LHCN-M2 (cell line): Measurements from ENCODE around the gene PROM2. TPM values are rescaled to one million over a fixed set of nuclear protein-coding genes. Genes with fewer than 3 reads are reported as not detected.
"Not testable (repeated sequence)": the region's sequence is repeated elsewhere in the genome, so short reads cannot be mapped to it uniquely, and the experiment has no call there.

Experiments used
- DNase-seq: peaks from one replicate; pipeline ENCODE4 v3.0.0-alpha.2; 2012; ENCODE audit warnings: low read depth
- polyA plus RNA-seq: library from polyadenylated mRNA; unstranded; fragments of >200 nt; gene quantifications from one replicate; pipeline ENCODE4 v1.2.1, GENCODE V29; 2012; ENCODE audit warnings: missing spikeins
- total RNA-seq: library from RNA; depleted of rRNA; stranded (reverse); fragments of >200 nt; gene quantifications from 2 replicates; pipeline ENCODE4 v1.2.3, GENCODE V29; 2014; rRNA removed

The PROM2 gene
- 0.06 TPM in 2 replicates for total RNA-seq
- 0.07 TPM for polyA plus RNA-seq

GRCh38 chr2:95274291-95275150, at the start of gene PROM2:
TSS of gene PROM2 (plus strand) at chr2:95274449. CDS start at chr2:95274586, 137 bp downstream.
- no peak for DNase-seq

GRCh38 chr2:95225658-95226057, 48.6 kb upstream of the PROM2 start:
- no peak for DNase-seq

GRCh38 chr2:95231723-95232122, 42.5 kb upstream of the PROM2 start:
- peak; percentile 92 for DNase-seq

GRCh38 chr2:95232232-95232631, 42.0 kb upstream of the PROM2 start:
- no peak for DNase-seq

GRCh38 chr2:95234286-95234785, 39.9 kb upstream of the PROM2 start:
- no peak for DNase-seq

- no peak for DNase-seq
These were observed 39.4 kb upstream of the PROM2 start for GRCh38 chr2:95234816-95235215.

- no peak for DNase-seq
These were observed 36.1 kb upstream of the PROM2 start for GRCh38 chr2:95238131-95238530.

- DNase-seq = no peak
These were observed 34.2 kb upstream of the PROM2 start for GRCh38 chr2:95240091-95240490.

GRCh38 chr2:95240556-95240955, 33.7 kb upstream of the PROM2 start:
- DNase-seq = no peak

GRCh38 chr2:95242084-95242483, 32.2 kb upstream of the PROM2 start:
- DNase-seq = not testable (repeated sequence)

GRCh38 chr2:95258271-95258670, 16.0 kb upstream of the PROM2 start:
- no peak for DNase-seq

GRCh38 chr2:95260028-95261023, 13.9 kb upstream of the PROM2 start:
- DNase-seq = no peak

- no peak for DNase-seq
These were observed 12.6 kb upstream of the PROM2 start for GRCh38 chr2:95261602-95262001.

- no peak for DNase-seq
These were observed 11.2 kb upstream of the PROM2 start for GRCh38 chr2:95262896-95263542.

- DNase-seq = peak; percentile 17
These were observed 9.6 kb upstream of the PROM2 start for GRCh38 chr2:95264624-95265023.

- DNase-seq = no peak
These were observed 9.1 kb upstream of the PROM2 start for GRCh38 chr2:95265182-95265581.

GRCh38 chr2:95266781-95267430, 7.3 kb upstream of the PROM2 start:
- no peak for DNase-seq

- peak; percentile 96 for DNase-seq
These were observed 6.6 kb upstream of the PROM2 start for GRCh38 chr2:95267458-95268210.

GRCh38 chr2:95268211-95269035, 5.8 kb upstream of the PROM2 start:
- no peak for DNase-seq
